Globus pallidus (tissue), 1 donor: ENCODE measurements around the gene NFIA.

Experiments
- DNase-seq: peaks from one replicate; pipeline ENCODE4 v3.0.0-alpha.2; 2015; ENCODE audit warnings: low spot score

The NFIA gene

DNA sequence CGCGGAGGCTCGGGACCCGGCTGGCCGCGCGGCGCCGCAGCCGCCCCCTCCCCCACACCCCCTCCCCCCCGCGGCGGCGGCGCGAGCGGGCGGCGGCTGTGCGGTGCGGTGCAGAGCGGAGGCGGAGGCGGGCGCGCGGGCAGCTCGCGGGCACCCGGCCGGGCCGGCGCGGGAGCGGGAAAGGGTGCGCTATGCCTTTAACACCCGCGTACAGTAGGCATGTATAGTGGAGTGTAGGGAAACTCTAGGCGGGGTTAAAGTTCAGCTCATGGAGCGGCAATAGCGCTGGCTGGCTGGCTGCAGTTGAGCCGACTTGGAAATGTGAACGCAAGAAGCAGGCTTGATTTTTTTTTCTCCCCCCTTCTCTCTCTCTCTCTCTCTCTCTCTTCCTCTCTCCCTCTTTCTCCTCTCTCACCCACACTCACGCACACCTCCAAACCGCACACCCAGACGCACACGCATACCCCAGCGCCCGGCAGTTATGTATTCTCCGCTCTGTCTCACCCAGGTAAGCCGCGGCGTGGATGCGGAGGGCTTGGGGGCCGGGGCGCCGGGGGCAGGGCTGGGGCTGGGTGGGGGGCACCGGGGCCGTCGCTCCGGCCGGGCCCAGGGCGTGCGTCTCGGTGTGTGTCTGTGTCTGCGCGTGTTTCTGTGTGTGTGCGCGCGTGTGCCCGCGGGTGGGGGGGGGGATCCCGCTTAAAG, at the start of gene NFIA:
TSS of gene NFIA (plus strand) at position 251 of the 702 bp plus-strand sequence.
- DNase-seq = peak; percentile 70

DNA sequence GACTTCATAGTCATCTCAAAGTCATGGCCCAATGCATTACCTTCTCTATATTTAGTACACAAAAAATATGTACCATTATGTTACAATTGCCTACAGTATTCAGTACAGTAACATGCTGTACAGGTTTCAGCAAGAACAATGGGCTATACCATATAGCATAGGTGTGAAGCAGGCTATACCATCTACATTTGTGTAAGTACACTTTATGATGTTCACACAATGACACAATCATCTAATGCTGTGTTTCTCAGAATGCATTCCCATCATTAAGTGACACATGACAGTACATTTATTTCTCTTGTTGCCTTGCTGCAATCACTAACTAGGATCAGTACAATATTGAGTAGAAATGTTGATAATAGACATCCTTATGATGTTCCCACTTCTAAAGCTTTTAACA, 46.5 kb upstream of the NFIA start:
- no peak for DNase-seq

DNA sequence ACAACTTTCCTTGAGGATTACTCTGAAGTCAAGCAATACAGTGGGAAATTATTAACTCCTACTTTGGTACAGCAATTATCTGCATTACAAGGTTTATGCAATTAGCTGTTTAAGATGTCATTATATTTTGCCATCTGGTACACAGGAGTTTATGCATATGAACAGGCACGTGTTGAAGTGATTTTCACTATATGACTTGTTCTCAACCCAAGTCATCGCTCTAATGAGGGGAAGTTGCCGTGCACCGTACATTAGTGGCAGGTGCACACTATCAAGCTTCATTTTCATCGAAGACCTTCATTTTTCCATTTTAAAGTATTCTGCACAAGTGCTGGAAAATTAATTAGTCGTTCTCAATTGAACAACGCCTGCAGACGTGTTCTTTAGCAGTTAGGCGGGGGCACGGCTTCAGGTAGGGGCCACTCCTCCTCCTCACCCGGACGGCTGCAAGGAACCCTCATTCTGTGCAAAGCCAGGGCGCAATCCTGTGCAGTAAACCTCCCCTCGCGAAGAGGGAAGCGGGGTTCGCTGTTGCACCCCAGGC, 39.8 kb upstream of the NFIA start:
- DNase-seq = no peak

DNA sequence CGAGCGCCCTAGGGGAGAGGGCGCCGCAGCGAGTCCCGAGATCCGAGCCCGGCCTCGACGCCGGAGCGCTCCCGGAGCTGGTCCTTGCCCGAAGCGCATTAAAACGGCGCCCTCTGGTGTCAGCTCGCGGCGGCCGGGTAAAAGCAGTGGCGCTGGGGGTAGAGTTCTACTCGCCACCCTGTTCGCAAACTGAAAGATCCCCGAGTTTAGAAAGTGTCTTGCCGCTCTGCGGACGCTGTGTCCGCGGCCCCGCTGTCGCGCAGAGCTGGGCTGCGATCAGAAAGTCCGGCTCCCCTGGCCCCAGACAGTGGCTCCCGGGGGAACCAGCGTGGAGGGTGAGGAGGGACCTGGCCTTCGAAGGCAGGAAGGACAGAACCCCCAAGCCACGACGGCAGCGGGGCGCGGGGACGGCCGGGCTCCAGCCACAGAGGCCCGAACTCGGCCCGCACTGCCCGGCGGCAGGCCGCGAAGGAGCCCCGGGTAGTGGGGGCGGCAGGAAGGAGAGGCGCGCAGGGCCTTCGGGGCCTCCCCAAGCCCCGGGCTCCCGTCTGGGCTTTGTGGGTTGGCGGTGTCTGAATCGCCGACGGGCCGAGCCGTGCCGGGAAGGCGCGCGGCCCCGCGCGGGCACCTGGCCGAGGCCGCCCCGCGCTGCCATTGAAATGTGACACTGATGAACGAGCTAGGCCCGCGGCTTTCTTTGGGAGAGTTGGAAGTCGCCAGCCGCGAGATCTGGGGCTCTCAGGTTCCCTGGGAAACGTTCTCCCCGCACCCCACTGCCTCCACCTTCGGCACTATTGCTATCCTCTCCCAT, 39.1 kb upstream of the NFIA start:
- DNase-seq = peak; percentile 70

DNA sequence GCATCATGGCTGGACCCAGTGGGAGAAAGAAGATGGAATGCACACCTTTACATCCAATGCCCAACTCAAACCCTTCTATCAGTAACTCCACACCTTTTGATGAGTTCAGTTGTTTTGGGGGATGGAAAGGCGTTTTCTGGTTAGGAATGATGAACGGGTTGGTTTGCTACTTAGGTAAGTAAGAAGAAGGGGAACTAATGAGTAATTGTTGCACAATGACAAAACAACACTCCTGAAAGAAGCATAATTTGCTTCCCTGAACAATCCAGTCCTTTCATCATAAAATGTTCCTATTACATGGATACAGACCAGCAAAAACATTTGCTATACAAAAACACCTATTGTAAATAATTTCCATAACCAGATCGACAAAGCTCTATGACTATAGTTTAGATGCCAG, 35.9 kb upstream of the NFIA start:
- DNase-seq = no peak

DNA sequence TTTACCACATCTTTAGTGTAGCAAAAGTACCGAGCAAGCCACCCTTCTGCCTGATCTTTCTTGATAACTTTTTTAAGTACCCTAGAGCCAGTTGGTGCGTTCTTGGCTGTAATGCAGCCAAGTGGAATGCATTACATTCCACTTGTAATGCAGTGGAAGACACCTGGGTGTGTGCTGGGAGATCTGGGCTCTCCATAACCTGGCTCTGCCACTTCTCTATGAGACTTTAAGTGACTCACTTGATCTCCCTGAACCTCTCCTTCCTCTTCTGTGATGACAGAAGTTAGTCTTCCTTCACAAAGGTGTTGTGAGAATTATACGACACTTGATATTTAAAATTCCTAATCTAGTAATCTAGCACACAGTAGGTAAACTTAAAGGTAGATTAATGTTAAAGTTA, 35.3 kb upstream of the NFIA start:
- no peak for DNase-seq

DNA sequence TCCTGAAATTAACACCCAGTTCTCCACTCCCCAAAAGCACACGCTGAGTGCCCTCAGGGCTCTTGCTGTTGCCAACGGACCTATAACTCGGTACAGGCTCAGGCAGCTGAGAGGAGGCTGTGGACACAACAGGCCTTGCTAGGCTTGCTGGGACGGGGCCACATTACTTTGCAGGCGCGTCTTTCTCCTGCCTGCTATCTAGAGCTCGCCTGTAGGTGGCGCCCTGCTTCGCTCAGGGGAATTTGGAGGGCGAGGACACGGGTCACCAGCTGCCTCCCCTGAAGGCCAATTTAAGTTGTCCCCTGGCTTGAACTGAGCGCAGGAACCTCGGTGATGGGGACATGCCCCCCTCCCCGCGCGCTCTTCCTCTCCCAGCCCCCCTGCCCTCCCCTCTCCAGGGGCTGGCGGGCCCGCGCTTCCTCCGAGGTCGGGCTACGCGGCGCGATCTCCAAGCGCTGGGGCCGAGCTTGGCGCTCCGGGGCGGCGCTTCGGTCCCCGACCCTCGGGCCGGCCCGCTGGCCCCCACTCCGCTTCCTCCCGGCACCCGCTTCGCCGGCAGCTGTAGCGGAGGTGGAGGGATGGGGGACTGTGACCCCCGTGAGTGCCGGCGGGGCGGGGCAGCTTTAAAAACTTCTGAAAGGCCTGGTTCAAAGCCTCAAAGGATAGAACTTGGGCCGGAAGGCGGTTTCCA, 32.4 kb upstream of the NFIA start:
- peak; percentile 95 for DNase-seq

DNA sequence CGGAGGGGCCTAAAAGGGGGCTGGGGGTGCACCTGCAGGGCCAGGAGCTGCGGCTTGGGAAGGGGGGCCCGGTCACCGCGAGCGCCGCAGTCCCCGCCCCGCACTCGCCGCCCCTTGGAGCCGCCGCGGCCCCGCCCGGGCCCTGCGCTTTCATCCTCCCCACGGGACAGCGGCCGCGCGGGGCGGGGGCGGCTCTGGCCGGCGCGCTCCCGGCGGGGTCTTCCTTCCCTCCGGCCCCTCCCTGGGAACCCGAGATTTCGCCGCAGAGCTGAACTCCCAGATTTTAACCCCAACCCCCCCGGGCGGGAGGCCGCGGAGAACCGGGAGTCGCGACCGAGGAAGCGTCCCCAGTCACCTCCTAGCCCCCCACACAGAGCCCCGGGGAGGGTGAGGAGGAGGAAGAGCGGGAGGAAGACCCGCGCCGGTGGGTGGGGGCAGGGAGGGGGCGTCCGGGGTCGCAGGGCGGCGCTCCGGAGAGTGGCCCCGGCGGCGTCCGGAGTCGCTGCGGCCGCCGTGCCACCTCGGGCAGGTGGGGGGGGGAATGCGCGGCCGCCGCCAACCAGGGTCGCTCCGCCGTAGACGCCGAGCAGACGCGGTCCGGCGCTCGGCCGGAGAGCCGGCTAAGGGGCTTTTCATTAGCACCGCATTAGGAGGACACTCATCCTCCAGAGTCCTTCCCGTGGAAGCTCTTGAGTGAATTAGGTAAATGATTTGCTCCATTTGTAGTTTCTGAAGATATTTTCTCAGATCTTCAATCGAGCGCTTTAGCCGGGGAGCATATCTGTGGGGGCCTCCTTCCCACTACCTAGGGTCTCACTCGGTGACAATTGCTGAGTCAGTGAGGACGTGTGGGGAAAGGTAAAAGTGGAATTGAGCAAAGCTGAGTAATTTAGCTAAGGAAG, 31.6 kb upstream of the NFIA start:
- peak; percentile 66 for DNase-seq

DNA sequence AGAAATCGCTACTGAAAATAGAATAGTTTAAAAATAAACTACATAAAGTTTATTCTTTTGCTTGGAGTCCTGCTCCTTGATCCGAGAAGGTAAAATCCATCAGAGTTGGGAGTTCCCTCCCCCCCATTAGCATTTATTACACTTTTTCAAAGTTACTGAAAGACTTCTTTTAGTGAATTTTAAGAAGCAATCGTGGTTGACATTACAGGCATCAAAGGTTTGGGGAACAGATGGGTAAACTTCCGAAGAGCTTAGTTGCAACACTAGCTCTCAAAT, 31.0 kb upstream of the NFIA start:
- DNase-seq = no peak

DNA sequence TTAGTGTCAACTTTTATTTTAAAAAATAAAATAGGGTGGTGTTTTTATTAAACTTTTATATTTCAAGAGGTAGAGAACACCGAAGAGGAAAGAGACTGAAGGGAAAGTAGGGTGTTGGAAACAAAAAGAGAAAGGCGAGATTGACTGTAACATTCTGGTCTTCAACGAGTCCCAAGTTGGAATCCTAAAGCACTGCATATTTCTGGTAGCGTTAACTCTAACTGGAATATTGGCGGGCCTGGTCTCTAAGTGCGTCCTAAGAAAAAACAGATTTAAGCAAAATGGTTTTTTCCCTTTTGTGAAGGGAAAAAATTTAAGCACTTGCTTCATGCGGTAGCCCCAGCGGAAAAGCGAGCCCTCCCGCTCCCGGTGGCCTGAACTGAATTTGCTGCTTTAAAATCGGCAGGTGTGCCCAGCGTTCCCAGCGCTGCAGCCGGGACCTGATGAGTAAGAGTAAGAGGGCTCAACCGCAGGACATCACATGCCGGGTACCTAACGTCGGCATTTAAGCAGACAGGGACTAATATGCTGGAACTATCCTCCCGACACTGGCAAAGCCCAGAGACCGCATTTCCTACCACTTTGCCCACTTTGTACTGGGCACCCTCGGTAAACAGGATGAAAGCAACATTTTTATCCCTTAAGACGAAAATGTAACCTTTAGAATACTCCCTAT, 30.5 kb upstream of the NFIA start:
- DNase-seq = no peak

DNA sequence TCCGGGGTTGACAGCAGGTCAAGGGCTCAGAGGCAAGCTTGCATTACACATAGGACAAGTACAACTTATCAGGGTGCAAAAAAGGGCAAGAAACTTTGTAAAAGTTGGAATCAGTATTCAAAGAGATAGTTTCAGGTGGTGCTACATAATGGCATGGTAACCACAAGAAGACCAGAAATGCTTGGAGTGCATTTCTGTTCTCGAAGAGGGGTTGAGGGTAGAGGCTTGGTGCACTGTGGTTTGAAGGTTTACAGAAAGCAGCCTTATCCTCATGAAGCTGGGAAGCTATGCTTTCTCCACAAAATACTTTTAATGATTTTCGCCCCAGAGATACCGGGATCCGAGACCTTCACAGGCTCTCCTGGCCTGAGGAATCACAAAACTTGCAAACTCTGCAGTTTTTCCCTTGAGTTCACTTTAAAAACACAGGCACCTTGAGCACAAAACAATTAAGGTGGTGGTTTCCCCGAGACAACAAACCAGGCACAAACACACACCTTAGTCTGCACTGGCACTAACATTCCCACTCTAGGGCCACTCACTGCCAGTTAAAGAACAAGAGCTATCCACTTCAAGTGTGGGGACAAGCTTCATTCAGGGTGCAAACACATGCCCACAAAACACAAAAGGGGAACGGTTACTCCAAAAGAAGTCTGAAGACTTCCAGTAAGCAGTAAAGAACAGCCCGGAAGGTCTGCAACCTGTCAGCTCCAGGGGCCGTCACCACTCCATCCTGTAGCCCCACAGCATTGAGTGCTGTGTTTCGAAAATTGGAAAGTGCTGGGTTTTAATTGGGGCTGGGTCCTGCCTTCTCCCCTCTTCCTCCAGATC, 29.8 kb upstream of the NFIA start:
- no peak for DNase-seq

DNA sequence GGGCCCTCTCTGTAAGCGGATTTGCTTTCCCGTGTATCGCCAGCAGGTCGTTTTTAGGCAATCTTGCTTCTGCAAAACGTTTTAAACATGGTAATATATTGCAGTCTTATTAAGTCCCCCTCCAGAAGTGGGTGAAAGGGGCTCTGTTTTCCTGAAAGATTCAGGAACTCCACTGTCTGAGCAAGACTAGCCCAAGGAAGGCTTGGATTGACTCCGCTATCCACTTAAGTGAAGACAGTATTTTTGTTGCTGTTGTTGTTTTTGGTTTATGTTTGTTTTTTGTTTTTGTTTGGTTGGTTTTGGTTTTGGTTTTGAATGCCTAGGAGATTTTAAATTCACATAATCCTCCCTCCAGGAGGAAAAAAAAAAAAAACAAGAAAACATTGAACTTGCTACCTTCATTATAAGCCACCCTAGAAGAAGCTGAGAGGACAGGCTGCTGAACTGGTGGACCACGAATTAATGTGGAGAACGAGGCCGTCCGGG, 29.1 kb upstream of the NFIA start:
- no peak for DNase-seq

DNA sequence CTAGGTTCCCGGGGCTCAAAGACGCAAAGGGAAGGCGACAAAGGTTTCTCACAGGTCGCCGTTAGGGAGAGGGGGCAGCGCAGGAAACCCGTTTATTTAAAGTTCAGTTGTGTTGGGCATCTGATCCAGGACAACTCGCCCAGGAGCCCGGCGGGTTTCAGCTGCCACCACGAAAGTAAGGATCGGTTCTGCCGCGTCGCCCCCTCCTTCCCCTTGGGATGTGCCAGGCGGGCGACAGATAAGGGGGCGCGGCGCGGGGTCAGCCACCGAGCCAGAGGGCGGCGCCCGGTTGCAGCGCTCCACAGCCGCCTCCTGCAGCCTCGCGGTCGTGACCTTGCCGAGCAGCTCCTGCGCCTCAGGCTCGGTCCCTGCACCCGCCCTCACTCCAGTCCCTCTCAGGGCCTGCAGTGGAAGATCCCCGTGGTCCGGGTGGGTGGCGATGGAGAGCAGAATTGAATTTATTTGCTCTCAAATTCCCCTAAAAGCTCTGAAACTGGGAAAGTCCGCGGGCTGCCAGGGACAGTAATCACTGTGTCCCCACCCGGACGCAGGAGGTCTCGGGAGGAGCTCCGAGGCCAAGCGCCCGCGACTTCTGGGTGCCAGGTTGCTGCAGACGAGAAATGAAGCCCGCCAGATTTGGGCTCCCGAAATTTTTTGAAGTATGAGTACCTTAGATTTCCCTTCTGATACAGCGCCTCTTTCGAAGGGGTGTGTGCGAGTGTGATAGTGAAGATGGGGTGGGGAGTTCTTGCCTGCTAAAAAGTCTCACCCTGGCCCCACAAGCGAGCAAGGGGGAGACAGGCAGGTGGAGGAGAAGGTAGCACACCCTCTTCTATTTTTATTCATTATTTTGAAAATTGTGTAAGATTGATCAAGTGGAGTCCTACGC, 28.4 kb upstream of the NFIA start:
- DNase-seq = peak; percentile 56

DNA sequence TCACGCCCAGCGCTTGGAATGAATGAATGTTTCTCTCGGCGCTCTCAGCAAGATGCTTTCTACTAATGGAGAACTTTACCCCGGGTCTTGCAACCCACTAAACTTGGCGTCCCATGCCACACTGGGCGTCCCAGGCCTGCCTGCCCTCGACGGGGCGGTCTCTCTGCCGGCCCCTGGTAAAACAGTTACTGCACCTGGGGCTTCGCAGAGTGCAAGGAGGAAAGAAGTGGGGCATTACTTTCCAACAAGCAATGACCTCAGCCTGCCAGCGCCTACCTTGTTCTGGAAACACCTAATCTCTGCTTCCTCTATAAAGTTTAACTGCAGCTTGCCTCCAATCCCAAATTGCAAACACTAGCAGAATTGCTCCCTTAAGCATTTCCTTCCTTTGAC, 27.8 kb upstream of the NFIA start:
- no peak for DNase-seq

DNA sequence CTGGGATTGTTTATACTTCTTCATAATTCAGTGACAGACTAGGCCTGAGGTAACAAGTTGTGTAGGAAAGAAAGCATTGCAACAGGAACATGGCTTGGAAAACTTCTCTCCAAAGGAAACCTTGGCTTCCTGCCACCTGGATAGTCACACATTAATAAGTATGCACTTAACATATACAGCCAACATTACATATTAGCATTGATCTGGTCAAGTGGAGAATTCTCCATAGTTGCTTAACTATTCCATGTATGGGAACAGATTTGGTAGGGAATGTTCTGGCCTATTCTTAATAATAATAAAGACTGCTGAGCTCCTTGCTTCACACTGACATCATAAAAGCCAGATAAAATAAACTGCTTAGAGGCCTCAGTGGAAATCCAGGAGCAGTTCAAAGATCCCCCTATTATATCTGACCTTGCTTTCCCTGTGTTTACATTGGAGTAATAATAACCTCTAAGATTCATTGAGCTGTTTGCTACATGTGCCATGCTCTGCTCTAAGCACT, 27.2 kb upstream of the NFIA start:
- DNase-seq = no peak

DNA sequence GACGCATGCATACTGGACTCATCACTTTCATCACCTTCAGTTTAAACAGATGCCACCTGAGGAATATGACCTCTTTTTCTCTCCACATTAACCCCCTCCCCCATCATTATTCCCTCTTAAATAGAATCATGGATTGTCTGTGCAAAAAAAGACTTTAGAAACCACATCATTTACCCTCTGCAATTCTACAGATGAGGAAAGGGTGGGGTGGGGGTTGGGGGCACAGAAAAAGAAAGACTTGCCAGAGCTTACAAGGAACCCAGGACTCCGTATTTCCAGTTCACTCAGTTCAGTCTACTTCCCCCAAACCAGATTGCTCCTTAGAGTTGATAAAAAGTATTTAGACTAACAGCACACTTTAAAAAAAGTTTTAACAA, 26.2 kb upstream of the NFIA start:
- DNase-seq = no peak

DNA sequence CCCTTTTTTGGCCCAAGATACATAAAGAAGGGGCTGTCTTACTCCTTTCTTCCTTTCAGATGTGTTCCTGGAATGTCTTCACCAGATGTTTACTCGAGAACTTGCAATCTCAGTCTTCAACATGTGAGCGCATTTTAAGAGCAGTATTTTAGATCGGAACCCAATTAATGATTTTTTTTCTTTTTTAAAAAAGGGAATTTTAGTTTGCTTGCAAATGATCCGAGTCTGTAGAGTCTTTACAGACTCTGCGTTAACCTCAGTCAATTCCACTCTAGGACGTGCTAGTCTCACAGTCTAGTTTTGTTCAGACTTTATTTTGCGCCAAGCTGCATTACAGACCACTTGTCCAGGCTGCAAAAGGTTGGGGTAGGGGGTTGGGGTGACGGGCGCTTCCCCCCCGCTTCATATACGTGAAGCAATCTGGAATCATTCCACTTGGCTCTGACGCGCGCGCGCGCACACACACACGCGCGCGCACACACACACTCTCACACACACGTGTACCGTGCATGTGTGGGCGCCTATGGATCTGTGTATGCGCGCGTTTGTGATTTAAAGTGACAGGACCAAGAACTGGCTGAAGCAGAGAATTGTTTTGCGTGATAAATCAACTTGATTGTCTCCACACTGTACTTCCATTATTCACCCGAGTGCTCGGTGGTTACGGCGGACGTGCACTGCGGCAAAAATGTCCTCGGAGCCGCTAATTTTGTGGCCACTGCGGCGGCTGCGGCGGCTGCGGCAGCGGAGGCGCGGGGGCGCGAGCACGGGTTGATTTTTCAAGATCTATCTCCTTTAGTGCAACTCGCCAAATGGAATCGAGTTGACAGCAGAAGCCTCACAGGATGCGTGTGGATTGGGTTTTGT, 25.6 kb upstream of the NFIA start:
- DNase-seq = peak; percentile 73
